Stomach (tissue), 9 donors: ENCODE measurements around the gene FAM163B. TPM values are rescaled to one million over a fixed set of nuclear protein-coding genes. Genes with fewer than 3 reads are reported as not detected.

ENCODE experiments used
- DNase-seq, 2 donors: peaks; one replicate each; pipeline versions ENCODE4 v3.0.0 to v3.0.0-alpha.2; 2013 to 2019
- H3K27ac ChIP-seq, 5 donors: fragments of 200-600 bp in 4 of 5; sonication (generic) in 4 of 5; one replicate each; pipeline ENCODE4 v1.5.1; 2013 to 2019; ENCODE audit warnings: mild to moderate bottlenecking in 1 of 5, moderate library complexity in 1 of 5
- H3K27me3 ChIP-seq, 3 donors: fragments of 200-600 bp; sonication (generic); one replicate each; pipeline ENCODE4 v1.5.1; 2017 to 2019; ENCODE audit warnings: mixed run types in 1 of 3
- H3K36me3 ChIP-seq, 4 donors: fragments of 200-600 bp; sonication (generic); 1 replicate in 3 of 4; 2 replicates in 1 of 4; pipeline ENCODE4 v1.5.1; 2016 to 2019
- H3K4me1 ChIP-seq, 4 donors: fragments of 200-600 bp; sonication (generic); one replicate each; pipeline ENCODE4 v1.5.1; 2016 to 2019
- H3K4me3 ChIP-seq, 4 donors: fragments of 200-600 bp; sonication (generic) in 3 of 4; one replicate each; pipeline ENCODE4 v1.5.1; 2016 to 2019; ENCODE audit warnings: mild to moderate bottlenecking in 1 of 4
- H3K9me3 ChIP-seq, 4 donors: fragments of 200-600 bp; sonication (generic); one replicate each; pipeline ENCODE4 v1.5.1; 2016 to 2019
- EP300 ChIP-seq: sonication (generic); formaldehyde crosslinking; IDR thresholded peaks from one replicate; pipeline ENCODE4 v1.6.1; 2017; ENCODE audit warnings: antibody characterized with exemption
- POLR2A ChIP-seq, 4 donors: fragments of 450-650 bp; IDR thresholded peaks; one replicate each; pipeline ENCODE4 v1.6.1; 2016; ENCODE audit warnings: antibody characterized with exemption in 4 of 4, control low read depth in 2 of 4, mild to moderate bottlenecking in 1 of 4, moderate library complexity in 1 of 4
- POLR2AphosphoS5 ChIP-seq, 3 donors: sonication (generic); formaldehyde crosslinking; IDR thresholded peaks; one replicate each; pipeline ENCODE4 v1.6.1; 2016; ENCODE audit warnings: antibody characterized with exemption in 3 of 3
- WGBS, 5 donors: extraction: QIAGEN DNeasy Blood & Tissue Kit in 3 of 5; methylation state at CpG; one replicate each; pipeline versions ENCODE4 v1.1.5 to v1.1.7; 2013 to 2018; 5-methylcytosine and 5-hydroxymethylcytosine counted together
- intact Hi-C: fragments of 100-400 bp; cut with DNase I; formaldehyde crosslinking; loops from one replicate; pipeline ENCODE4 v1.15.1; 2023; ENCODE audit warnings: low total_unique reads
- polyA plus RNA-seq, 3 donors: library from polyadenylated mRNA; stranded (reverse); fragments of 200-250 nt; gene quantifications; one replicate each; pipeline ENCODE4 v1.2.3, GENCODE V29; 2013
- total RNA-seq, 5 donors: library from RNA; depleted of rRNA; stranded (reverse); fragments of >200 nt; gene quantifications; one replicate each; pipeline versions ENCODE4 v1.1.0 to v1.2.3, GENCODE V29; 2014 to 2016
- TF ChIP-seq, protein P1 (sequence below), 7 experiments: fragments of 450-650 bp in 4 of 7; fragments of 200-600 bp in 3 of 7; sonication (generic) in 3 of 7; IDR thresholded peaks; one replicate each; pipeline ENCODE4 v1.5.1; 2016 to 2019; ENCODE audit warnings: antibody characterized with exemption in 7 of 7, control low read depth in 2 of 7, mild to moderate bottlenecking in 1 of 7
- donor health status: healthy with polysubstance abuse.
- donor health status: Bipolar disorder and iron deficiency.
- donor health status: healthy.

FAM163B gene
- total and polyA plus RNA-seq, 8 donors = not detected

DNA sequence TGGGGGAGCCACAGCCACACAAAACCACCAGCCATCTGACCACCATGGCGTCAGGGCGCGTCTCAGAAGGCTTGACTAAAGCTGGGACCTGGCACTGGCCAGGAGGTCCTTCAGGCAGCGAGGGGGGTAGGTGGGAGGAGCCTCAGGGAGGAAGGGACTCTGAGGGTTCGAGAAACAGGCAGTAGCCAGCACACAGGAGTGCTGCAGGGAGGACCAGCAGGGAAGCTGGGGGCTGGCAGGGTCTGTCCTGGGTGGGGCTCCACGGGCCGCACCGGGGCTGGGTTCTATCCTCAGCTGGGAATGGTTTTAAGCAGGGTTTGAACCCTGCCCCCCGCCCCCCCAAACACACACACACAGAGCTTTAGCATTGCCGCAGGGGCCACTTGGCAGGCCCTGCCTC is 7.4 kb downstream of the FAM163B start:
- no peak for TF ChIP-seq POLR2A (IDR thresholded peaks at IDR 0.05)
- no peak for TF ChIP-seq POLR2AphosphoS5 (IDR thresholded peaks at IDR 0.05)
- TF ChIP-seq, protein P1, sequence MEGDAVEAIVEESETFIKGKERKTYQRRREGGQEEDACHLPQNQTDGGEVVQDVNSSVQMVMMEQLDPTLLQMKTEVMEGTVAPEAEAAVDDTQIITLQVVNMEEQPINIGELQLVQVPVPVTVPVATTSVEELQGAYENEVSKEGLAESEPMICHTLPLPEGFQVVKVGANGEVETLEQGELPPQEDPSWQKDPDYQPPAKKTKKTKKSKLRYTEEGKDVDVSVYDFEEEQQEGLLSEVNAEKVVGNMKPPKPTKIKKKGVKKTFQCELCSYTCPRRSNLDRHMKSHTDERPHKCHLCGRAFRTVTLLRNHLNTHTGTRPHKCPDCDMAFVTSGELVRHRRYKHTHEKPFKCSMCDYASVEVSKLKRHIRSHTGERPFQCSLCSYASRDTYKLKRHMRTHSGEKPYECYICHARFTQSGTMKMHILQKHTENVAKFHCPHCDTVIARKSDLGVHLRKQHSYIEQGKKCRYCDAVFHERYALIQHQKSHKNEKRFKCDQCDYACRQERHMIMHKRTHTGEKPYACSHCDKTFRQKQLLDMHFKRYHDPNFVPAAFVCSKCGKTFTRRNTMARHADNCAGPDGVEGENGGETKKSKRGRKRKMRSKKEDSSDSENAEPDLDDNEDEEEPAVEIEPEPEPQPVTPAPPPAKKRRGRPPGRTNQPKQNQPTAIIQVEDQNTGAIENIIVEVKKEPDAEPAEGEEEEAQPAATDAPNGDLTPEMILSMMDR (IDR thresholded peaks at IDR 0.05) = no peak
- TF ChIP-seq EP300 = no peak

DNA sequence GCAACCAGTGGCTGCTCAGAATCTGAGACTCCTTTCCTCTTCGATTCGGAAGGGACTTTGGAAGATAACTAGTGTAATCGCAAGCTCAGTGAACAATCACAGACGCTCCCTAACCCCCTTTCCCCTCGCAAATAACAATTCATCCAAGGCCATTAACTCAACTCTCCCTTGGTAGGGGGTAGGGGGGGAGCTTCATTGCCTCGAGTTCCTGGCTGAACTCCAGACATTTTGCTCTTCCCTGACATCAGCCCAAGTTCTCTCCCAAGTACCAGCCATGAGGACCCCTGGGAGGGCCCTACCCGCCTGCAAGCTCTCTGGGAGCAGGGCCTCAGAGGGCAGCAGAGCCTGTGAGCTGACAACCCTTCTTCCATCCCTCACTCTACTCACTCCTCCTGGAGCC is 8.4 kb downstream of the FAM163B start:
- peaks cover 0 to 59% (median 14%) of the 10 kb centered on the region in 3 donors for H3K27me3 ChIP-seq
- DNase-seq = no peak
- no peaks in the 10 kb centered on the region for H3K36me3 ChIP-seq
- intact Hi-C loops = no loop called here
- WGBS, 5 donors = 54 to 68% (median 59%) methylated on average over 7 of the region's 7 CpGs
- H3K4me3 ChIP-seq = no peak overlapping the region
- H3K4me1 ChIP-seq = no peaks in the 10 kb centered on the region
- TF ChIP-seq POLR2A (IDR thresholded peaks at IDR 0.05) (no peak), POLR2AphosphoS5 (IDR thresholded peaks at IDR 0.05) (no peak), EP300 (no peak)
- TF ChIP-seq, protein P1 (IDR thresholded peaks at IDR 0.05) = no peak
- H3K9me3 ChIP-seq = peaks cover 7 to 34% (median 33%) of the 10 kb centered on the region in 4 donors
- no peak overlapping the region for H3K27ac ChIP-seq

More for the DNA sequence above, 7.4 kb downstream of the FAM163B start:
- Histone ChIP-seq H3K36me3 (no peaks in the 10 kb centered on the region), H3K4me1 (no peaks in the 10 kb centered on the region), H3K4me3 (no peak overlapping the region), H3K27me3 (peaks cover 0 to 63% (median 21%) of the 10 kb centered on the region in 3 donors), H3K9me3 (peaks cover 7 to 24% (median 24%) of the 10 kb centered on the region in 4 donors), H3K27ac (no peak overlapping the region)
- intact Hi-C loops = no loop called here
- no peak for DNase-seq
- WGBS, 5 donors = 69 to 83% (median 80%) methylated on average over 7 to 10 of the region's 10 CpGs

DNA sequence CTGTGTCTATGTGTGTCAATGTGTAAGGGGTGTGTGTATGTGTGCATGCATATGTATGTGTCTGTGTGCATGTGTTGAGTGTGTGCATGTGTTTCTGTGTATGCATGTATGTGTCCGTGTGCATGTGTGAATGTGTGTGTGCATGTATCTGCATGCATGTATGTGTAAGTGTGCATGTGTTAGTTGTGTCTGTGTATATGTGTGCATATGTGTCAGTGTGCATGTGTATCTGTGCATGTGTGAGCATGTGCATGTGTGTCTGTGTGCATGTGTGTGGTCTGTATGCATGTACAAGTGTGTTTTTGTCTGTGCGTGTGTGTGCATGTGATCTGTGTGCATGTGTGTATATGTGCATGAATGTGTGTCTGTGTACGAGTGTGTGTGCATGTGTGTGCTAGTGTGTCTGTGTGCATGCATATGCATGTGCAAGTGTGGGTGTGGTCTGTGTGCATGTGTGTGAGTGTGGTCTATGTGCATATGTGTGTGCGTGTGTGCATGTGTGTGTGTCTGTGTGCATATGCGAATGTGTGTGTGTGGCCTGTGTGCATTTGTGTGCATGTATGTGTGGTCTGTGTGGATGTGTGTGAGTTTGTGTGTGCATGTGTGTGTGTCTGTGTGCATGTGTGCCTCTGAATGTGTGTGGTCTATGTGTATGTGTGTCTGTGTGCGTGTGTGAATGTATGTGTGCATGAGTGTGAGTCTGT is 9.6 kb downstream of the FAM163B start:
- no peak for DNase-seq
- no peak for TF ChIP-seq POLR2A (IDR thresholded peaks at IDR 0.05)
- no peak for TF ChIP-seq POLR2AphosphoS5 (IDR thresholded peaks at IDR 0.05)
- TF ChIP-seq EP300 = no peak
- TF ChIP-seq, protein P1 (IDR thresholded peaks at IDR 0.05) = no peak
- Histone ChIP-seq H3K4me3 (no peak overlapping the region), H3K27me3 (peaks cover 0 to 59% (median 10%) of the 10 kb centered on the region in 3 donors), H3K27ac (no peak overlapping the region), H3K9me3 (peaks cover 7 to 35% (median 33%) of the 10 kb centered on the region in 4 donors), H3K4me1 (no peaks in the 10 kb centered on the region), H3K36me3 (no peaks in the 10 kb centered on the region)
- intact Hi-C loops = no loop called here
- 91 to 98% (median 96%) methylated on average over 6 of the region's 6 CpGs for WGBS, 5 donors

GRCh38 chr9:133598978-133599377 is 10.2 kb downstream of the FAM163B start:
- 81 to 86% (median 83%) methylated on average over 6 to 7 of the region's 7 CpGs for WGBS, 5 donors
- intact Hi-C loops = no loop called here

More at GRCh38 chr9:133598978-133599377, 10.2 kb downstream of the FAM163B start:
- Histone ChIP-seq H3K9me3 (peaks cover 7 to 35% (median 33%) of the 10 kb centered on the region in 4 donors), H3K4me3 (no peak overlapping the region), H3K27me3 (peaks cover 0 to 57% (median 9%) of the 10 kb centered on the region in 3 donors), H3K36me3 (no peaks in the 10 kb centered on the region), H3K27ac (no peak overlapping the region), H3K4me1 (no peaks in the 10 kb centered on the region)
- TF ChIP-seq POLR2AphosphoS5 (IDR thresholded peaks at IDR 0.05) (no peak), EP300 (no peak), POLR2A (IDR thresholded peaks at IDR 0.05) (no peak)
- DNase-seq = no peak
